ENCODE measurements around the gene EFHD2.

DNA sequence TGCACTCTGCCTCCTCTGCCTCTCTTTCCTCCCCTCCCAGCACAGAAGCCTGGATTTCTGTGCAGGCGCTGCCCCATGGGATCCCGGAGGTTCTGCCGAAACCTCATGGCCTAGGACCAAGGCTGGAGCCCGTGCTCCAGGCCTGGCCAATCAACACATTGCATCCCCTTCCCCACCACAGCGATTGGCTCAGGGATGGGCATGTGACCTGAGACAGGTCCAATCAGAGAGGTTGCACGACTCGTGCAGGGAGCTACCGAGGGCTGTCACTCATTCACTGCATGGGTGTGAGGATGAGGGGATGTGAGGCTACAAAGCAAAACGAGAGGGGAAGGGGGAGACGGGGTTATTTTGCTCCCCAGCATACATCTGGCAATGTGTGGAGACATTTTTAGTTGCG is 62.9 kb downstream of the EFHD2 start:
- TF ChIP-seq YY1 (IDR thresholded peaks at IDR 0.05; ENCODE audit: insufficient read depth, insufficient read length) (no peak), SUZ12 (IDR thresholded peaks at IDR 0.05; ENCODE audit: extremely low read depth, insufficient read depth, insufficient read length) (no peak), ZNF274 (IDR thresholded peaks at IDR 0.05; ENCODE audit: low read depth, low read length) (no peak)

Data from NT2/D1 (cell line).